LNCAP (cell line): ENCODE results near the gene SLC66A2.

Experiments used
- TF ChIP-seq, protein P1 (sequence below): fragments of 450-650 bp; IDR thresholded peaks from 2 replicates; pipeline ENCODE4 v1.5.1; 2017; ENCODE audit warnings: mild to moderate bottlenecking

SLC66A2 gene

DNA sequence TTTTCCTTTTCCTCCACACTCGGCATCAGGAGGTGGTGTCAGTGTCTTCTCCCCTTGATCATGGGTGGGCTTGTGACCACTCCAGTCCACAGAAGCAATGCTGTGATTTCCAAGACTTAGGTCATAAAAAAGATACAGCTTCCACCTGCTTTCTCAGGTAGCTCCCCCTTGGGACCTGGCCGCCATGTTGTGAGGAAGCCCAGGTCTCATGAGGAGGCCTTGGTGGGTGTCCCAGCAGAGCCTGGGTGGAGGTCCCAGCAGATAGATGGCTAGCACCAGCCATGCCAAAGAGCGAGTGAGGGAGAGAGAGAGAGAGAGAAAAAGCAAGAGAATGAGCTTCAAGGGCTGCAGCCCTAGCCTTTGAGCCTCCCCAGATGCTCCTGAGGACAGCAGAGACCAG, 16.0 kb downstream of the SLC66A2 start:
- TF ChIP-seq, protein P1, sequence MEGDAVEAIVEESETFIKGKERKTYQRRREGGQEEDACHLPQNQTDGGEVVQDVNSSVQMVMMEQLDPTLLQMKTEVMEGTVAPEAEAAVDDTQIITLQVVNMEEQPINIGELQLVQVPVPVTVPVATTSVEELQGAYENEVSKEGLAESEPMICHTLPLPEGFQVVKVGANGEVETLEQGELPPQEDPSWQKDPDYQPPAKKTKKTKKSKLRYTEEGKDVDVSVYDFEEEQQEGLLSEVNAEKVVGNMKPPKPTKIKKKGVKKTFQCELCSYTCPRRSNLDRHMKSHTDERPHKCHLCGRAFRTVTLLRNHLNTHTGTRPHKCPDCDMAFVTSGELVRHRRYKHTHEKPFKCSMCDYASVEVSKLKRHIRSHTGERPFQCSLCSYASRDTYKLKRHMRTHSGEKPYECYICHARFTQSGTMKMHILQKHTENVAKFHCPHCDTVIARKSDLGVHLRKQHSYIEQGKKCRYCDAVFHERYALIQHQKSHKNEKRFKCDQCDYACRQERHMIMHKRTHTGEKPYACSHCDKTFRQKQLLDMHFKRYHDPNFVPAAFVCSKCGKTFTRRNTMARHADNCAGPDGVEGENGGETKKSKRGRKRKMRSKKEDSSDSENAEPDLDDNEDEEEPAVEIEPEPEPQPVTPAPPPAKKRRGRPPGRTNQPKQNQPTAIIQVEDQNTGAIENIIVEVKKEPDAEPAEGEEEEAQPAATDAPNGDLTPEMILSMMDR = no peak

DNA sequence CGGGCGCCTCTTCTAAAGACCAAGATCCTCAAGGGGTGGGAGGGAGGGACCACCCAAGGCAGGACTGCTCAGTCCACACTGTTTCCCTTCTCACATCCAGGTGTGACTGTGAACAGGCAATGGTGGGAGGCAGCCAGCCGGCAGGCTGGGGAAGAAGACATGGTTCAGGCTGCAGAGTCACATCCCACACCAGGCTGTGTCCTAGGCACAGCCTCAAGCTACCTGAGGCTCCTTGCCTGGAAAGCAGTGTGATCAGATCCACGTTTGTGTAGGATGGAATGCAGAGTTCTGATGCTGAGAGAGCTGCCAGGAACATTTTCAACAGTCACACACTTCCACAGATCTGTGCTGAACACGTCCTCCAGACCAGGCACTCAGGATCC, 16.4 kb downstream of the SLC66A2 start:
- TF ChIP-seq, protein P1 = no peak

DNA sequence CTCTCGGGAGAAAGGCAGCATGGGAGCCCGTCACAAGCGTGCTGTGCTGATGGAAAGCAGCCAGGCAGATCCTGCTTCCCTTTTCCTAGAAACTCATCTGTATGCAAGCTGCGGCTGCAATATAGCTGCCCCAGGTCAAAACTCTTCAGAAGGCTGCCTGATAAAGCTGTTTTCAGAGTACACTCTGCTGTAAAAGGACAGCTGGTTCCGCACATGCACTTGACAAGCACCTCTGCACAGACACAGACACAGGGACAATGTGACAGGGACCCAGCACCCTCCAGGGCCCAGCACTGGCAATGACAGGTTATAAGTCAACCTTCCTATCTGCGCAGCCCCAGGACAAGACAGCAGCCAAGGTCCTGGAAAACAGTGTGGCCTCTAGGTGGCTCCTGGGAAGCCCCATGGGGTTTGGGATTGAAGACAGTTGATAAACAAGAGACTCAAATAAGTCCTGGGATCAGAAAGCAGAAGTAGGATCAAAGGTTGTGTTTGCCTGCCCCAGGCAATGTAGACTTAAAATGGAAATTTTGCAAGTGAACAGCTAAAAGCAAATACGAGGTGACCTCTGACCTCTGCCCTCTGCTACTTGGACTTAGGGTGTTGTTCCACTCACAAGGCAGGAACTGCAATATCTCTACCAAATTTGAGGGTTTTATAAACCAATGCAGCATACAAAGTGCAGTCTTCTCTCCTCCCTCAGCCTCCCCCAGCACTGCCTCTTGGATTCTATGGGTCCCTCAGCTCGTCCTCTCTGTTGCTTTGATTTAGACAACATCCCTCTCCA, 16.9 kb downstream of the SLC66A2 start:
- TF ChIP-seq, protein P1 = peak; percentile 57

DNA sequence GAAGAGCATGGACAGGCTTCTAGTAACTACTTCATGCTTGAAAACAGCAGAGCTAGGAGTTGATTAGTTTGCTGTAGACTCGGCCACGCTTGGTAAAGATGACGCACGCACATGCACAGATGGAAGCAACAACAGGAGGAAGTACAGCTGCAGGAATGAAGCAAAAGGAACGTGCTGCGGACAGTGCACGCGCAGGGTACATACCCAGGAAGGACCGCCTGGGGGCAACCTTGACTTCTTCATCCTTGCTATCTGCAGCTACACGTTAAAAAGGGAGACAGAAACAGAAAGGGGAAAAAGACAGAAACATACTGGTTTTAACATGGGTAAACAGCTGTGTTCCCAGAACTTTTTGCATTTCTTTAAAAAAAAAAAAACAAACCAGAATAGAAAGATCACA, 17.7 kb downstream of the SLC66A2 start:
- TF ChIP-seq, protein P1 = peak; percentile 54

DNA sequence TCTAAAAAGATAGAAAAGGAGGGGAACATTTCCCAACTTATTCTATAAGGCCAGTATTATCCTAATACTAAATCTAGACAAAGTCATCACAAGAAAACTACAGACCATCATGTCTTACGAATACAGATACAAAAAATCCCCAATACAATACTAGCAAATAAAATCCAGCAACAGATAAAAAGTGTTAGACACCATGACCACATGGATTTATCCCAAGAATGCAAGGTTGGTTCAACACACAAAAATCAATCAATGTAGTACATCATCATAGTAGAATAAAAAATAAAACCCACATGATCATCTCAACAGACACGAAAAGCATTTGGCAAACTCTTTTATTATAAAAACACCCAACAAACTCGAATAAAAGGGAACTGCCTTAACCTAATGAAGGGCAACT, 18.5 kb downstream of the SLC66A2 start:
- TF ChIP-seq, protein P1 = no peak

DNA sequence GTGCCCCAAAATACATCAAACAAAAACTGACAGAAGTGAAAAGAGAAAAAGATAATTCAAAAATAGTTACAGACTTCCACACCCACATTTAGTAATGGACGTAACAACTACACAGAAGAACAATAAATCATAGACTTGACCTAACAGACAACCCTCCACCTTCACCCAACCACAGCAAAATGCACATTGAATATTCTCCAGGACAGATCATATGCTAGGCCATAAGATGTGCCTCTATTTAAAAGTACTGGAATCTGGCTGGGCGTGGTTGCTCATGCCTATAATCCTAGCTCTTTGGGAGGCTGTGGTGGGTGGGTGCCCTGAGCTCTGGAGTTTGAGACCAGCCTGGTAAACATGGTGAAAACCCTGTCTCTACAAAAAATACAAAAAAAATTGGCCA, 20.0 kb downstream of the SLC66A2 start:
- TF ChIP-seq, protein P1 = no peak

DNA sequence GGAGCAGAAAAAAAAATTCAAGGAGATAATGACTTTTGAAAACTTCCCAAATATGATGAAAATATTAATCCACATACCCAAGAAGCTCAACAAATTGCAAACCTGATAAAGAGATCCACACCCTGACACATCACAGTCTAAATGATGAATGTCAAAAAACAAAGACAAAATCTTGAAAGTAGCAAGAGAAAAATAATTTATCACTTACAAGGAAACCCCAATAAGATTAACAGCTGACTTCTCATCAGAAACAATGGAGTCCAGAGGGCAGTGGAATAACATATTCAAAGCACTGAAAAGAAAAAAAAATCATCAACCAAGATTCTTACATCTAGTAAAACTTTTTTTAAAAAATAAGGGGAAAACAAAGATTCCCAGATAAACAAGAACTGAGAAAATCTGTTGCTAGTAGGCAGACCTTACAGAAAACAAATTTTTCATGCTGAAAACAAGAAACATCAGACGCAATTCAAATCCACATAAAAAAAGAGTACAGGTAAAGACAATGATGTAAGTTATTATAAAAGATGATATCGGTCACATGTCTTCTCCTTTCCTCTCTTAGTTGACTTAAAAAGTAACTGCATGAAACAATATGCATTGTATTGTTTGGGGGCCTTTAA, 21.3 kb downstream of the SLC66A2 start:
- TF ChIP-seq, protein P1 = no peak
